ENCODE results near the gene RECQL5.

Gene RECQL5

GRCh38 chr17:75666959-75667790, at the start of gene RECQL5, which contains the start of gene SAP30BP:
TSS of gene RECQL5 (minus strand) at chr17:75667154. CDS start at chr17:75666557, 597 bp downstream.
TSS of gene SAP30BP (plus strand) at chr17:75667338. CDS start at chr17:75667373, 35 bp downstream.
- DNase-seq (ENCODE audit: low read depth in 1 of 2, low spot score in 1 of 2), result peak; percentile 97 to 99

GRCh38 chr17:75712446-75712845, 45.5 kb upstream of the RECQL5 start:
- DNase-seq (ENCODE audit: low read depth in 1 of 2, low spot score in 1 of 2), result no peak

GRCh38 chr17:75707079-75707571, 40.2 kb upstream of the RECQL5 start:
- no peak for DNase-seq (ENCODE audit: low read depth in 1 of 2, low spot score in 1 of 2)

- no peak for DNase-seq (ENCODE audit: low read depth in 1 of 2, low spot score in 1 of 2)
Measured at GRCh38 chr17:75706042-75706728, 39.2 kb upstream of the RECQL5 start.

GRCh38 chr17:75704963-75705875, 38.3 kb upstream of the RECQL5 start:
- no peak for DNase-seq (ENCODE audit: low read depth in 1 of 2, low spot score in 1 of 2)

GRCh38 chr17:75703591-75703990, 36.6 kb upstream of the RECQL5 start:
- no peak for DNase-seq (ENCODE audit: low read depth in 1 of 2, low spot score in 1 of 2)

GRCh38 chr17:75703191-75703590, 36.2 kb upstream of the RECQL5 start:
- no peak for DNase-seq (ENCODE audit: low read depth in 1 of 2, low spot score in 1 of 2)

GRCh38 chr17:75701288-75701687, 34.3 kb upstream of the RECQL5 start:
- DNase-seq (ENCODE audit: low read depth in 1 of 2, low spot score in 1 of 2), result no peak

GRCh38 chr17:75698659-75699058, 31.7 kb upstream of the RECQL5 start:
- DNase-seq (ENCODE audit: low read depth in 1 of 2, low spot score in 1 of 2), result no peak

- no peak for DNase-seq (ENCODE audit: low read depth in 1 of 2, low spot score in 1 of 2)
Measured at GRCh38 chr17:75697651-75698291, 30.8 kb upstream of the RECQL5 start.

- DNase-seq (ENCODE audit: low read depth in 1 of 2, low spot score in 1 of 2), result no peak
Measured at GRCh38 chr17:75695830-75696271, 28.9 kb upstream of the RECQL5 start.

GRCh38 chr17:75695141-75695829, 28.3 kb upstream of the RECQL5 start:
- no peak for DNase-seq (ENCODE audit: low read depth in 1 of 2, low spot score in 1 of 2)

- DNase-seq (ENCODE audit: low read depth in 1 of 2, low spot score in 1 of 2), result no peak
Measured at GRCh38 chr17:75694536-75694935, 27.6 kb upstream of the RECQL5 start.

- DNase-seq (ENCODE audit: low read depth in 1 of 2, low spot score in 1 of 2), result no peak
Measured at GRCh38 chr17:75693500-75694481, 26.8 kb upstream of the RECQL5 start.

- no peak for DNase-seq (ENCODE audit: low read depth in 1 of 2, low spot score in 1 of 2)
Measured at GRCh38 chr17:75692976-75693375, 26.0 kb upstream of the RECQL5 start.

- DNase-seq (ENCODE audit: low read depth in 1 of 2, low spot score in 1 of 2), result no peak
Measured at GRCh38 chr17:75691801-75692626, 25.1 kb upstream of the RECQL5 start.

GRCh38 chr17:75691371-75691791, 24.4 kb upstream of the RECQL5 start:
- no peak for DNase-seq (ENCODE audit: low read depth in 1 of 2, low spot score in 1 of 2)

- DNase-seq (ENCODE audit: low read depth in 1 of 2, low spot score in 1 of 2), result peak in 1 of 2 donors; percentile 8
Measured at GRCh38 chr17:75689441-75689873, 22.5 kb upstream of the RECQL5 start.

Data from activated T-helper 1 cell treated with anti-CD3 and anti-CD28 coated beads, Interleukin-2, amount 50 U/mL, for 16 hours (primary cell).